A172 (cell line): ENCODE data around the gene XRN2. TPM values are rescaled to one million over a fixed set of nuclear protein-coding genes. Genes with fewer than 3 reads are reported as not detected.
A peak's percentile ranks its signal among the peaks of the same experiment; 100 is the strongest.

Experiments used
- DNase-seq: peaks from one replicate; pipeline ENCODE4 v3.0.0-alpha.2; 2015; ENCODE audit warnings: low spot score
- total RNA-seq: library from RNA; depleted of rRNA; stranded (reverse); fragments of >200 nt; shearing (Covaris generic); gene quantifications from 2 replicates; pipeline ENCODE4 v1.2.3, GENCODE V29; 2014; rRNA removed

Gene XRN2, protein sequence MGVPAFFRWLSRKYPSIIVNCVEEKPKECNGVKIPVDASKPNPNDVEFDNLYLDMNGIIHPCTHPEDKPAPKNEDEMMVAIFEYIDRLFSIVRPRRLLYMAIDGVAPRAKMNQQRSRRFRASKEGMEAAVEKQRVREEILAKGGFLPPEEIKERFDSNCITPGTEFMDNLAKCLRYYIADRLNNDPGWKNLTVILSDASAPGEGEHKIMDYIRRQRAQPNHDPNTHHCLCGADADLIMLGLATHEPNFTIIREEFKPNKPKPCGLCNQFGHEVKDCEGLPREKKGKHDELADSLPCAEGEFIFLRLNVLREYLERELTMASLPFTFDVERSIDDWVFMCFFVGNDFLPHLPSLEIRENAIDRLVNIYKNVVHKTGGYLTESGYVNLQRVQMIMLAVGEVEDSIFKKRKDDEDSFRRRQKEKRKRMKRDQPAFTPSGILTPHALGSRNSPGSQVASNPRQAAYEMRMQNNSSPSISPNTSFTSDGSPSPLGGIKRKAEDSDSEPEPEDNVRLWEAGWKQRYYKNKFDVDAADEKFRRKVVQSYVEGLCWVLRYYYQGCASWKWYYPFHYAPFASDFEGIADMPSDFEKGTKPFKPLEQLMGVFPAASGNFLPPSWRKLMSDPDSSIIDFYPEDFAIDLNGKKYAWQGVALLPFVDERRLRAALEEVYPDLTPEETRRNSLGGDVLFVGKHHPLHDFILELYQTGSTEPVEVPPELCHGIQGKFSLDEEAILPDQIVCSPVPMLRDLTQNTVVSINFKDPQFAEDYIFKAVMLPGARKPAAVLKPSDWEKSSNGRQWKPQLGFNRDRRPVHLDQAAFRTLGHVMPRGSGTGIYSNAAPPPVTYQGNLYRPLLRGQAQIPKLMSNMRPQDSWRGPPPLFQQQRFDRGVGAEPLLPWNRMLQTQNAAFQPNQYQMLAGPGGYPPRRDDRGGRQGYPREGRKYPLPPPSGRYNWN
- 128 and 139 TPM in 2 replicates for total RNA-seq

- DNase-seq = peak; percentile 89
Measured at GRCh38 chr20:21303061-21303871, at the start of gene XRN2. XRN2 (plus strand) TSS chr20:21303331; CDS start chr20:21303399, 68 bp downstream.

GRCh38 chr20:21257192-21257591 is 45.9 kb upstream of the XRN2 start:
- DNase-seq = no peak

DNA sequence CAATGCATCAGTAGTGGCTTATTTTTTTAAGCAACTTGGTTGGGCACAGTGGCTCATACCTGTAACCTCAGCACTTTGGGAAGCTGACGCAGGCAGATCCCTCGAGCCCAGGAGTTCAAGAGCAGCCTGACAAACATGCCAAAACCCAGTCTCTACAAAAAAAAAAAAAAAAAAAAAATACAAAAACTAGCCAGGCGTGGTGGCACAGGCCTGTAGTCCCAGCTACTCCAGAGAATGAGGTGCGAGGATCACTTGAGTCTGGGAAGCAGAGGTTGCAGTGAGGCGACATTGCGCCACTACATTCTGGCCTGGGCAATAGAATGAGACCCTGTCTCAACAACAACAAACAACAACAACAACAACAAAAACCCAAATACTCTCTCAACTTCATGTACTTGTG is 44.7 kb upstream of the XRN2 start:
- DNase-seq = no peak

DNA sequence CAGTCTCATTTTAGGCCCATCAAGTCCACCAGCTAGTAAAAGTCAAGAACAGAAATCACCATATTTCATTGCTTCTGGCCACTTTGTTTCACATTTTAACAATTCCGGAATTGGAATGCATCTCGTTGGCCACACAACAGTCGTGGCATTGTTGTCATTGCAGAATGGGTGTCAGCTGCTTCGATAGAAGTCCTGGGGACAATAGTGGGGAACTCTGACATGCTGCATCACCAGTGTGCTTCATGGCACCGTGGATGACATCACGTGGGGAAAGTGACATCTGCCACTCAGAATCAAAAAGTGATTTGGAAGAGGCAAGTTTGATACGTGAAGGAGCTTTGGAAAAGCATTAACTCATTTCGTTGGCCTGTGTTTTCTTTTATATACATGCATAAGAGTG is 43.8 kb upstream of the XRN2 start:
- DNase-seq = no peak

DNA sequence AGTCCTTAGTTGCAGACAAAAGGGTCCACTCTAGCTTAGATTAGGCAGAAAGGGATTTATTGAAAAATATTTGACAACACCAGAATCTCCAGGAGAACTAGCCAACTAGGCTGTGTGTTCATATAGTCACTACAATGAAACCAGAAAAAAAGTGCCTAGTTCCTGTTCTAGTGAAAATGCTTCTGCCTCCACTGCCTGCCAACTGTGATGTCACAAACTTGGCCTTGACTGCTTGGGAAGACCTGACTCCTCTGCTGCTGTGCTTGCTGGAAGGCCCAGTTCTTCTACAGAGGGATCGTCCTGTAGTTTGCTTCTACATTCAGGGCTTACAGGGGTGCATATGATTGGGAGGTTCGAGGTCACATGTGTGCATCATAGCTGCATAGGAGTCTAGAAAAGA is 40.3 kb upstream of the XRN2 start:
- DNase-seq = no peak

DNA sequence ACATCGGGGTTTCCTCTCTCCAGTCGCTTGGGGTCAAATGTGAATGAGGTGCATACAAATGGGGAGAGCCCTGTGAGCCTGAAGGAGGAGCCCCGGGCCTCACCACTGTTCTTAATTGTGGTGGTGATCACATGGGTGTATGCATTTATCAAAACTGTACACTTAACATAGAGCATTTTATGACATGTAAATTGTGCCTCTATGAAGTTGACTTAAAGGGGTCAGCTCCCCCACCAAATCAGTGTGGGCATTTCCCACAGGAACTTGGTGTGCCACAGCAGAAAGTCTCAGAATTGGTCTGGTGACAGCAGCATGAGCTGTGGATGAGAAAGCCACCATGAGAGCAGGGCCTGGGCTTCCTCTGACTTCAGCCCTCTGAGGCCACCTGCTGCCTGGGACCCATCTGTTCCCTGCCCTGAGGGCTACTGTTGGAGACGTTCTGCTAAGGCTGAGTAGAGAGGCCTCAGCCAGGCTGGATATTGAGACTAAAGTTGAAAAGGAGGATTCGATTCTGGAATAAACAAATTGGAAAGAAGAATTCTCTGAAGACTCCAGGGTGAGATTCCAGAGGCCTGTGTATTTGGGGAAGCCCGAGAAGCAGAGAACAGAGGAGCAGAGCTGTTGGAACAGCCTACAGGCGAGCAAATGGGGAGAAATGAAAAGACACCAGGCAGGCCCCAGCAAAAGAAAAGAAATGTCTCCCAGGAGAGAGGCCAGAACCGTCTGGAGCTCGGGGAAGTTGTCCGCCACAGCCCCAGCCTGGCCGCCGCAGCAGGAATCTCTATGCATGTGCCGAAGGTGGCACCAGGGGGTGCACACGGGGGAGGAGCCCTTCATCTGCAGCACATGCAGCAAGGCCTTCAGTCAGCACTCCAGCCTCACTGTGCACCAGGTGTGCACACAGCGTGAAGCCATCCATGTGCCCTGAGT is 37.6 kb upstream of the XRN2 start:
- no peak for DNase-seq

DNA sequence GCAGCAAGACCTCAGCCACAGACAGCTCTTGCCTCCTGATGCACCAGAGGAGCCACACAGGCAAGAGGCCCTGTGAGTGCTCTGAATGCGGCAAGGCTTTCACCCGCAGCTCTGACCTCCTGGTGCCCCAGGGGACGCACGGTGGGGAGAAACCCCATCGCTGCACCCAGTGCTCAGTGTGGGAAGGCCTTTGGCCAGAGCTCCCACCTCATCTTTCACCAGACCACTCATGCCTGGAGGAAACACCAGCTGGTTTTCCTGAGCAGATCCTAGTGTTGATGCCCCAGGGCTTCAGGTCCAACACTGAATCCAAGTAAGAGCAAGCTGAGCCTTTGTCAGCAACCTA is 37.0 kb upstream of the XRN2 start:
- no peak for DNase-seq

DNA sequence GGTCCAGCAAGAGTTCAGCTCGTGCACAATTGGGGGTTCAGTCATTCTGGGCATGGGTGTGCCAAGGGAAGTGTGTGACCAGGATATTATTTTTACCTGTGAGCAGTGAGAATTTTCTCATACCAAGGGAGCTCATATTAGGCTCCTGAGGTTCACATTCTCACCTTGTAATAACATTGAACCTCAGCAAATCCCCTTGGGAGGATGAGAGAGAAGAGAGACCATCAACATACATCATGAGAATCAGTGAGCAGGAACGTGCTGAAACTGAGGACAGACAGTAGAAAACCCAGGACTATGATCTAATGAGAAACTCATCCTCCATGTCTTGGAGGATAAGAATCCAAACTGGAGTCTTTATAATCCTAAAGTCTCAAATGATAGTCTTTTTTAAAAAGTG is 33.4 kb upstream of the XRN2 start:
- no peak for DNase-seq

GRCh38 chr20:21270806-21271205 is 32.3 kb upstream of the XRN2 start:
- no peak for DNase-seq

GRCh38 chr20:21272279-21272678 is 30.9 kb upstream of the XRN2 start:
- DNase-seq = peak; percentile 25

DNA sequence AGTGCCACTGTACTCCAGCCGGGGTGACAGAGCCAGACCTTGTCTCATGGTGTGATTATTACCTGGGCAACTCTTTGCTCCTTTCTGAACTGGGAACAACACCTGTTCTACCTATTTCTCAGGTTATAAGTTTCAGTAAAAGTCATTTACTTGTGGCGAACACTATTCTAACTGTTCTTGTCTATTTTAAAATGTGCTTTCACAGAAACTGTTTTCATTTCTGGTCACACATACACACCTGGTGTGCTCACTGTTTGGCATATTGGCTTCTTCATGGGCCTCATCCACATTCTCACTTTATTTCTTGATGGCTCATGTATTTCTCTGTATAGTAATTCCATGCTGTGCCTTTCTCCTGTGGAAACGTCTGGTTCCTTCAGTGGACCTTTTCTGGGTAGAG is 30.5 kb upstream of the XRN2 start:
- DNase-seq = no peak

DNA sequence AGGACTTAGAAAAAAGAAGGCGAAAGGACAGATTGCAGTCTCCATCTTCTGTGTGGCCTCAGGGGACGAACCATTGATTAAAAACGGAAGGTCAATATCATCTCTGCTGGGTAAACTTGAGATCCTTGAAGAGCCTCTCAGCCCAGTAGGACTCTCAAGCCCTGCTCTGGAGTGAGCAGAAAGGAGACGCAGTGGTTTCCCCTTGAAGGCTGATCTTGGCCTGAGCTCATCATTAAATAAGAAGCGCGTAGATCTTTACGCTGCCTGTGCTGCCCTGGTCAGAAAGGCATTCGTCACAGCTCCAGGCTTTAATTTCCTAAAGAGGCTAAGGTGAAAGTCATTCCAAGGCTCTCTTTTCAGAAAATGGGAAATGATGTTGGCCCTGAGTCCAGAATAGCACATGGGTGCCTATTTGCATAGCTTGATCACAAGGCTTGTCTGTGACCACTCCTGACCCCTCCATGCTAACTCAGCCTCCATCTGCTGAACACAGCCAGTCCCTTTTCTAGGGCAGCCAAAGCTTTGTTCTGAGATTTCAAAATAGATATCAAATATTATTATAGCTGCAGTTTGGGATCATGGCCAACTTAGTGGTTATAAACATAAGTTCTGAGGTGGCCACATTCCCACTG is 29.3 kb upstream of the XRN2 start:
- no peak for DNase-seq

- DNase-seq = no peak
Measured at GRCh38 chr20:21278829-21279228, 24.3 kb upstream of the XRN2 start.

GRCh38 chr20:21279706-21280521 is 23.2 kb upstream of the XRN2 start:
- DNase-seq = no peak

DNA sequence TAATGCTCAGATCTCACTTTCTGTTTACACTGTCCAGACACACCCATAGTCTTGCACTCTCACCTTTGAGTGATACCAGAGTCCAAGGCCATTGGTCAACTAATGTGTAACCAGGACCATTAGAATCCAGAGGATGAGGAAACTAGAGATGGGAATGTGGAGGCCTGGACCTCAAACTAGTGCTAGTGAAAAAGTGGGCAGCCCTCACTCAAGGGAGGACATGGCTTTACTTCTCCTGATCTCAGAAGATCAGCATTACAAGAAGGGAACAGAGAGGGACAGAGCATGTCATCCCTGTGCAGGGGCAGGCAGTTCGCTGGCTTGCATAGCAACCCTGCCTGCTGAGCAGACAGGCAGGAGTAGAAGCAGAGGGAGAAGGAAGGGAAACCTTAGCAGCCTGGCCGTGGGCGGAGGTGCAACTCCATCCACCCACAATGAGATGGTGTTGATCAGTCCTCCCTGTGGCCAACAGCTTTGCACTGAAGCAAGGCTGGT is 22.6 kb upstream of the XRN2 start:
- DNase-seq = no peak

DNA sequence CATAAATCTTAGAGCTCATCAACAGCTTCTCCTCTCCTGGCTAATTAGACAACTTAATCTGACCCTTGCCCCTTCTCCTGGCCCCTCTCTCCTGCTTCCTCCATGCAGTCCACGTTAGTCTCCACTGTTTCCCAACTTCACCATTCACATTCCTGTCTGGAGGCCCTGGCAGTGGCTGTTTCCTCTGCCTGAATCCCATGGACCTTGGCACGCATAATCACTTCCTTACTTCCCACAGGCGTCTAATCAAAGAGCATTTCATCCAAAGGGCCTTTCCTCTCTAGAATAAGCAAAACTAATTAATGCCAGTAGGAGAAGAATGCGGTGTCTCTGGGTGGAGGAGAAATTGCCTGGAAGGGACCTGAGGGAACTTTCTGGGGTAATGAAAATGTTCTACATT is 16.4 kb upstream of the XRN2 start:
- no peak for DNase-seq

DNA sequence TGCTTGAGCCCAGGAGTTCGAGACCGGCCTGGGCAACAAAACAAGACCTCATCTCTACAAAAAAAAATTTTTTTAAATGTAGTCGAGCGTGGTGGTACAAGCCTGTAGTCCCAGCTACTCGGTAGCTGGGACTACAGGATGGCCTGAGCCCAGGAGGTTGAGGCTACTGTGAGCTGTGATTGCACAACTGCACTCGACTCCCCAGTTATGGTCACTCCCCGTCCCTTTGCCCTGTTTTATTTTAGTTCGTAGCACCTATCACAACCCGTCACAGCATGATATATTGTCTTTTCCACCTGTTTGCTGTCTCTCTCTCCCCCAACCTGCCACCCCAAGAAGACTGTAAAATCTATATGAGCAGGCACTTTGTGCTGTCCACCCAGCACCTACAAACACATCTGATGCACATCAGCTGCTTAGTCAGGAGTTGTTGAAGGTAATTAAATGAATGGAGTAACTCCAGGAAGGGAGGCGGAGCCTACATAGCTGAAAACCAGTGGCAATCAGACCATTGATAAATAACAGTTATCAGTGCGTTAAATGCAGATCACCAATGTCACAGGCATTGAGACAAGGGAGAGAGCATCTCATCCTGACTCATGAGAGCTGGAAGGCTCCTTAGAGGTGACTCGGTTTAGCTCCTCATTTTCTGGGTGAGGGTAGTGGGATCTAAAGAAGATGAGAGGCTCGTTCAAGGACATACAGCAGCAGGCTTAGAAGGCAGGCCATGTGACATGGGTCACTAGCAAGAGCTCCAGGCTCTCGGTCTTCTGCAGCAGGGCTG is 14.4 kb upstream of the XRN2 start:
- DNase-seq = no peak

GRCh38 chr20:21289651-21290050 is 13.5 kb upstream of the XRN2 start:
- no peak for DNase-seq

GRCh38 chr20:21291026-21291425 is 12.1 kb upstream of the XRN2 start:
- no peak for DNase-seq
